Endothelial cell of hepatic sinusoid (primary cell): ENCODE results near the gene LACTBL1.
"Not testable (repeated sequence)": the region's sequence is repeated elsewhere in the genome, so short reads cannot be mapped to it uniquely, and the experiment has no call there.

ENCODE experiments used
- in situ Hi-C: cut with HindIII; loops from 2 replicates; pipeline ENCODE4 v1.10.0; 2017; ENCODE audit warnings: low sequenced_read_pairs

LACTBL1 gene, protein sequence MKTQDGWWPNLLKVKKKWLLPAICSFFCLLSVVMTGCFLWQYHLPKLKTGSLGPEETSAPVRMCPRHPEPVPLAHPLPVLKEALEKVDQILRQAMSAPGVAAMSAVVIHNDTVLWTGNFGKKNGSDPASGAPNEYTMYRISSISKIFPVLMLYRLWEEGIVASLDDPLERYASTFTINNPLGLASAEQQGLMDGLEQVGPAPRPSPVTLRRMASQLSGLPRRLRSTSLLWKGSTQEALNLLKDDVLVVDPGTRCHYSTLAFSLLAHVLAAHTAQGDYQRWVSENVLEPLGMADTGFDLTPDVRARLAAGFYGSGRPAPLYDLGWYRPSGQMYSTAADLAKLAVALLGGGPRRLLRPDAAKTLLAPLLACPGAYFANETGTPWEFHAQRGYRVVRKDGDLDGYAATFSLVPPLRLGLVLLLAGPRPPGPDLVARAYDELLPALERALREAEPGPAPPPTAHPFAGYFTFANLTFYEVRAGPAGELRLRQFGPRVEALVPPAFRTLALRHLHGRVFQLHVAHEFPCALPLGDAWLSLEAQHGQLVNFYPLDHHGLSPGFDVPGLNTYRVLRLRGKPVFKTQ

DNA sequence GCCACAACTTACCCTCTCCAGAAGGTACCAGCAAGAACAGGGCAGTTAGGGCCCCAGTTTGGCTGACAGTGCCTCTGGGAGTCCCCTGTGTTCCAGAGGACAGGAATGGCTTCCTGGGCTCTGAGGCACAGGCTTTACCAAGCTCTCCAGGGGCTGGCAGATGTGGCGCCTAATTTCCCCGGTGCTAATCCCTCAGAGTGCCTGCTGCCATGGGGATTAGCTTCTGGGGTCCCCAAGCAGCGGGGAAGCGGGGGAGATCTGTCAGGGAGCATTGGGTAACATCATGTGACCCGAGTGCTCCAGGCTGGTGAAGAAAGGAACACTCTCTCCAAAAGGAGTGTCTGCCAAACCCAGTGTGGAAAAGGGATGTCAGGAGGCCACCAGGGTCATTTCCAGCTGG lies at the start of gene LACTBL1:
Gene LACTBL1 (minus strand): TSS at position 107 of the 400 bp plus-strand sequence. CDS start 550 bp downstream, outside the sequence.
- in situ Hi-C loops, result no loop called here

DNA sequence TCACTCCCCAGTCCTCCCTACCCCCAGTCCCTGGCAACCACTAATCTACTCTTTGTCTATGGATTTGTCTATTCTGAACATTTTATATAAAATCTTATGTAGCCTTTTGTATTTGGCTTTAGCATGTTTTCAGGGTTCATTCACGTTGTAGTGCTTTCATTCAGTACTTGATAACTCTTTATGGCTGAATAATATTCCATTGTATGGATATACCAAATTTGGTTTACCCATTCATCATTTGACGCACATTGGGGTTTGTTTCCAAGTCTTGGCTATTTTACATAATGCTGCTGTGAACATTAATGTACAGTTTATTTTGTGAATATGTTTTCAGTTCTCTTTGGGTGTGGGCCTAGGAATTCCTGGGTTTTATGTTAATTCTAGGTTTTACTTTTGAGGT lies 49.2 kb upstream of the LACTBL1 start:
- in situ Hi-C loops, result no loop called here

DNA sequence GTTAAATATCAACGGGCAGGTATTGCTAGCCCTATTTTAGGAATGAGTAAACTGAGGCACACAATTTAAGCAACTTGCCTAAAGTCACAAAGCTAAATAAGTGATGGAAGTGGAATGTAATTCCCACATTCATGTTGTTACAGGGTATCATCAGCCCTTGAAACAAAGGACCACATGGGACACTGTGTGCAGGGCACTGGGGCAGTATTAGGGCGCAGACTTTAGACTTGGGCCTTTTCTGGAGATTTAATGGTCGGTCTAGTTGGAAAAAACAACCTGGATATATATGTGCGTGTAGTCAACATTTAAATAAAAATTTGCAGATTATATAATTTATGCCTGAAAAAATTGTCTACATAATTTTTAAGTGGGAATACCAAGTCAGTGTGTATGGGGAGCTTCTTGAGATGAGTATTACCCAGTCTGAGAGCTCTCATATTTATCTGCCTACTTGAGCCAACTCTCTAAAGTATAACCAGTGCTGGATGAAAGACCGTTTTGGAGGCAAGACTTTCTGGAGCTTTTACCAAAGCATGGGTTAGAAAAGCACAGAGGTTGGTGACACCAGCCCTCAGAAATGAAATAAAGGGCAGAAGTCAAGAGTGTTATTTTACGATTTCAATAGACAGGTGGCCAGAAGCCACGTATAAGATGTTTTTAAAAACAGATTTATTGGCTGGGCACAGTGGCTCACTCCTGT lies 48.2 kb upstream of the LACTBL1 start:
- in situ Hi-C loops, result no loop called here

DNA sequence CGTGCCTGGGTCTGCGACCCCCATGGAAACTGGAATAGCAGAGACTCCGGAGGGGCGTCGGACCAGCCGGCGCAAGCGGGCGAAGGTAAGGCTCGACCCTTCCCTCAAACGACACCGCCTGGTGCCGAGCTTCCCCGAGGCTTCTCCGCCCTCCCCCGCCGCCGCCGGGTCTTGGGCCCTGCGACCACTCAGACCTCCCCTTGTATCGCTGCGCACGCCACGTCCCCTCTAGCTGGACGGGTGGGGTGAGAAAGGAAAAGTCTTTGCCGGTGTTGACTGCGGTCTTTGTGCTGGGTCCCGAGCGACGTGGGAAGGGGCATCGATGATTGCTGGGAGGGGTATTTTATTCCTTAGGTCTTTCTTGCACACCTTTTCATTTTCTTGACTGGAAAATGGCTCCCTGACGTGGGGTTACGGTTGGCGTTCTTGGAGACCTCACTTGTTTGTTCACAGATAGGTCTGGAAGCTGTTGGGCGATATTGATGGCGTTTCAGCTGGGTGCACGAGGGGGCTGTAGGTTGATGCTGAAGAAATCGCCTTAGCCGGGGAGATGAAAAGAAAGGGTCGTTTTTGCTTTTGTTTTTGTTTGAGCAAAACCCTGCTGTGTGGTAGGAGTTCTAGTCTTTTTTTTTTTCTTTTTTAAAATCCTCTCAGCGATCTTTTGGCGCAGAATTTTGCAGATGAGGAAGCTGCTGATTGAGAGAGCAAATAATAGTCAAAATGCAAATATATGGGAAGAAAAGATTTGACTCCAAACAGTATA lies 47.4 kb upstream of the LACTBL1 start:
- in situ Hi-C loops, result no loop called here

DNA sequence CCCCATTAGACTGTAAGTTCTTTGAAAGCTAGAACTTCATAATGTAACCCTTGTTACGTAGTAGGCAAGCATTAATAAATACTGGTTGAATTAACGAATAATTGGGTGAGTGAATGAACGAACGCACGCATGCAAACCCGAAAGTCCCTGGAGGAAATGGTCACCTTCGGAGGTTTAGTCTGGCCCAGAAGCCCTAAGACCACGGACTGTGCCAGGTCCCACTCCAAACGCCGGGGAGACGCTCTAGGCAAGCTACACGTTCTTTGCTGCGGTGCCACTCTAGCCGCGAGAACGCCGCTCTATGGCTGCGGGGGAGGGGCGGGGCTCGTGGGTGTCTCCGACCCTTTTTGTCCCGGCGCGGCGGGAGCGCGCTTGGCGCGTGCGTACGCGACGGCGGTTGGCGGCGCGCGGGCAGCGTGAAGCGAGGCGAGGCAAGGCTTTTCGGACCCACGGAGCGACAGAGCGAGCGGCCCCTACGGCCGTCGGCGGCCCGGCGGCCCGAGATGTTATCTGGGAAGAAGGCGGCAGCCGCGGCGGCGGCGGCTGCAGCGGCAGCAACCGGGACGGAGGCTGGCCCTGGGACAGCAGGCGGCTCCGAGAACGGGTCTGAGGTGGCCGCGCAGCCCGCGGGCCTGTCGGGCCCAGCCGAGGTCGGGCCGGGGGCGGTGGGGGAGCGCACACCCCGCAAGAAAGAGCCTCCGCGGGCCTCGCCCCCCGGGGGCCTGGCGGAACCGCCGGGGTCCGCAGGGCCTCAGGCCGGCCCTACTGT lies 46.6 kb upstream of the LACTBL1 start, which contains the start of gene KDM1A:
Gene KDM1A (plus strand): TSS at position 375 of the 769 bp plus-strand sequence. CDS start 129 bp downstream, at position 504.
- in situ Hi-C loops, result no loop called here

DNA sequence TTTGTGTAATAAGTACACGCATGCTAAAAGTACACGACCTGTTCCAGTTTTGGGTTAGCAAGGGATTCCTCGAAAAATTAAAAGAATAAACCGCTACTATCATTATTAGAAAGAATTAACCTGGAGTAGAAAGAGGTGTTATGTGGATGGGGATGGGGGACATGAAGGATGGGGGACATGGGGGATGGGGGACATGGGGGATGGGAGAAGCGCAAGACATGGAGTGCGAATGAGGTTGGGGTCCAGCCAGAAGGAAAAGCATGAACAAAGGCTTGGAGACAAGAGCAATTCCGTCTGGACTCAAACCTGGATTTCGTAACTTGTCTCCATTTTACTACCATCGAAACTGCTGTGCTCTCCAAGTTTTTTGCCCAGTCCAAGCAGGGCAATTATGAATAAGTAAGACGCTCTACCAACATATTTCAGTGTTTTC lies 46.0 kb upstream of the LACTBL1 start:
- in situ Hi-C loops, result no loop called here

DNA sequence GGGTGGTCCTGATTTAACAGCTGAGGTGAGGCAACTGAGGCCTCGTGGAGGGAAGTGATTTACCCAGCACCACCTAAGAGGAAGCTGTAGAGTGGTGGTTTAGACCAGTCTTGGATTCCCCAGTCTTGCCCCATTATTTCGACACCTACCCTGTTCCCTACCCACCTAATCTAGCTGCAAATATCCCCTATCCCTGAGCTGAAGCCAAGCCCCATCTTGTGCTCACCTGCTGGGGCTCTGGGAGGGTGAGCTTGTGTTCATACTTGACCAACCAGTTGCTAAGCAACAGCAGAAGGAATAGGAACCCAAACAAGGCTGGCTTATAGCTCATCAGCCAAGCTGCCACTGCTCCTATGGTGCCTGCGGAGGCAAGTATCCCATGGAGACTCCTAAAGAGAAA lies 41.0 kb upstream of the LACTBL1 start:
- in situ Hi-C loops, result no loop called here

DNA sequence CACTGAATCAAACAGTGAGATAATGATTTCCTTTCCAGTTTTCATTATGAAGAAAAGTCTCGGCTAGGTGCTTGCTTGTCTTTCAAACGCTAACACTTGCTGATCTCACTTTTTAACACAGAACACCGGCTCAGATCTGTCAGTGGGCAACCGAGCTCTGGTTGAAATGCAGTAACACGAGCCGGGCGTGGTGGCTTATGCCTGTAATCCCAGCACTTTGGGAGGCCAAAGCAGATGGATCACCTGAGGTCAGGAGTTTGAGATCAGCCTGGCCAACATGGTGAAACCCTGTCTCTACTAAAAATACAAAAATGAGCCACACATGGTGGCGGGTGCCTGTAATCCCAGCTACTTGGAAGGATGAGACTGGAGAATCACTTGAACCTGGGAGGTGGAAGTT lies 37.4 kb upstream of the LACTBL1 start:
- in situ Hi-C loops, result not testable (repeated sequence)

DNA sequence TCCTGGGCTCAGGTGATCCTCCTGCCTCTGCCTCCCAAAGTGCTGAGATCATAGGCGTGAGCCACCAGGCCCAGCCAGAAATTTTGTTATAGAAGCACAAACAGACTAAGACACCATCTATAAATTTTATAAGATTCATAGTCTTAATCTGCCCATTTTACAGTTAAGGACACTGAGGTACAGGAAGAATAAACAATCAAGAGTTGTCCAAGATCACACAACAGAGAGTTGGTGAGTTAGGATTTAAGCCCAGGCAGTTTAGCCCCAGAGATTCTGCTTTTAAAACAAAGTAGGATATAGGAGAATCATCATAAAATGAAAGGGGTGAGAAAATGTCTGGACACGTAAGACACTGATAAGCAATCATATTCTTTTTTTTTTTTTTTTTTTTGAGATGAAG lies 36.2 kb upstream of the LACTBL1 start:
- in situ Hi-C loops, result no loop called here

DNA sequence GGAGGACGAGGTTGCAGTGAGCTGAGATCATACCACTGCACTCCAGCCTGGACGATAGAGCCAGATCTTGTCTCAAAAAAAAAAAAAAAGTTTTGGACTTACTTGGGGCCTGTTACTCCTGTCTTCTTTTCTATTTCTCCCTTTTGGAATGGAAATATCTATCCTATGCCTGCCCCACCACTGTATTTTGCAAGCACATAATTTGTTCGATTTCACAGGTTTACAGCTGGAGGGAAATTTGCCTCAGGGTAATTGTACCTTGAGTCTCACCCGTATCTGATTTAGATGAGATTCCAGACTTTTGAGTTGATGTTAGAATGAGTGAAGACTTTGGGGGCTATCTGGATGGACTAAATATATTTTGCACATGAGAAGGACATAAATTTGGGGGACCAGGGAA lies 34.4 kb upstream of the LACTBL1 start:
- in situ Hi-C loops, result no loop called here

DNA sequence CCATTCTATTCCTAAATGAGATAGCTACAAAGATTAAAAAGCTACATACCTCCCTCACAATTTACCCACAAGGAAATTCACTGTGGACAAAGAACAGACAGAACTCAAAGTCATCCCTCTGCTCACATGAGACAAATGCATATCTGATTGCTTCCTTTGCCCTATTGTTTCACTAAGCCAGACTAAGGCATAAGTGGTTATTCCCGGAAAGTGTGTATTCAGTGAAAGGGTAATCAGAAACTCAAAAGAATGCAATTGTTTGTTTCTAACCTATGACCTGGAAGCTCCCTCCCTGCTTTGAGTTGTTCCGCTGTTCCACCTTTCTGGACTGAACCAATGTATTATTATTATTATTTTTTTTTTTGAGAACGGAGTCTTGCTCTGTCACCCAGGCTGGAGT lies 32.1 kb upstream of the LACTBL1 start:
- in situ Hi-C loops, result not testable (repeated sequence)

DNA sequence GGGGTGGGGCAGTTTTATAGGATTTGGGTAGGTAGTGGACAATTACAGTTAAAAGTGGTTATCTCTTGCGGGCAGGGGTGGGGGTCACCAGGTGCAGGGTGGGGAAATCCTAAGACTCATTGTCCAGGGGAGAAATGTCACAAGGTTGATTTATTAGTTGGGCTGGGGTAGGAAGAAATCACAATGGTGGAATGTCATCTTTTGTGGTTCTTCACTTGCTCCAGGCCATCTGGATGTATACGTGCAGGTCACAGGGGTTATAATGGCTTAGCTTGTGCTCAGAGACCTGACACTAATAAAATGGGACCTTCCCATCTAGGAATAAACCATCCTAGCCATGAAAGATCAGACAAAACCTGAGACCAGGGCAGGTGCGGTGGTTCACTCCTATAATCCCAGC lies 31.4 kb upstream of the LACTBL1 start:
- in situ Hi-C loops, result no loop called here

DNA sequence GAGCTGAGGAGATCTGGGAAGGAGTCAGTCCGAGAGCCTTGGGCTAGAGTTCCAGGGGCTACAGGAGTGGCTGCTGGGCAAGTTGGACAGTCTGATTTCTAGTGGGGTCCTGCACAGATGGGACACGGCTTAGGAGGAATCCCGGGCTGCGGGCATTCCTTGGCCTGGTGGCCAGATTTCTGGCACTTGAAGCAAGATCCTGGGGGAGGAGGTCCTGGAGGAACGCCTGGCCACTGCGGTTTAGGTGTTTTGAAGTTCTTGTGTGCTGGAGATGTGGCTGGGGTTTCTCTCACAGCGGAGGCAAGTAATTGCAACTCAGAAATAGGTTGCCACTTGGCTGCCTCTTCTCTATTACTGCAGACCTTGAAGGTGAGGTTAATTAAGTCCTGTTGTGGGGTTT lies 29.6 kb upstream of the LACTBL1 start:
- in situ Hi-C loops, result not testable (repeated sequence)

DNA sequence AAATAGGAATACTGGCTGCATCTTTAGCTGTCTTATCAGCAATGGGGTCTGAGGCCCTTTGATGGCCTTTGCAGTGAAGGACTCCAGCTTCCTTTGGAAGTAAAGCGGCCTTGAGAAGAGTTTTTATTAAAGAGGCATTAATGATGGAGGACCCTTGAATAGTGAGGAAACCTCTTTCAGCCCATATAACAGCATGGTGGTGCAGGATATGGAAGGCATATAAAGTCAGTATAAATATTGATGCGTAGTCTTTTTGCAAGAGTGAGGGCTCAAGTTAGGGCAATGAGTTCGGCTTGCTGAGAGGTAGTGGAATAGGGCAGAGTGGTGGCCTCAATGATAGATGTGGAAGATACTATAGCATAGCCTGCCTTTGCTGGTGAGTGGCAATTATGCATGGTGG lies 27.5 kb upstream of the LACTBL1 start:
- in situ Hi-C loops, result not testable (repeated sequence)

DNA sequence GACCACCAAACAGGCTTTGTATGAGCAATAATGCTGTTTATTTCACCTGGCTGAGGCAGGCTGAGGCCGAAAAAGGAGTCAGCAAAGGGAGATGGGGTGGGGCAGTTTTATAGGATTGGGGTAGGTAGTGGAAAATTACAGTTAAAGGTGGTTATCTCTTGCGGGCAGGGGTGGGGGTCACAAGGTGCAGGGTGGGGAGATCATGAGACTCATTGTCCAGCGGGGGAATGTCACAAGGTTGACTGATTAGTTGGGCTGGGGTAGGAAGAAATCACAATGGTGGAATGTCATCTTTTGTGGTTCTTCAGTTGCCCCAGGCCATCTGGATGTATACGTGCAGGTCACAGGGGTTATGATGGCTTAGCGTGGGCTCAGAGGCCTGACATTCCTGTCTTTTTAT lies 24.9 kb upstream of the LACTBL1 start:
- in situ Hi-C loops, result loop anchor here (5.0 kb wide), 1 partner anchor 35 kb away; no protein-coding TSS in a partner anchor

DNA sequence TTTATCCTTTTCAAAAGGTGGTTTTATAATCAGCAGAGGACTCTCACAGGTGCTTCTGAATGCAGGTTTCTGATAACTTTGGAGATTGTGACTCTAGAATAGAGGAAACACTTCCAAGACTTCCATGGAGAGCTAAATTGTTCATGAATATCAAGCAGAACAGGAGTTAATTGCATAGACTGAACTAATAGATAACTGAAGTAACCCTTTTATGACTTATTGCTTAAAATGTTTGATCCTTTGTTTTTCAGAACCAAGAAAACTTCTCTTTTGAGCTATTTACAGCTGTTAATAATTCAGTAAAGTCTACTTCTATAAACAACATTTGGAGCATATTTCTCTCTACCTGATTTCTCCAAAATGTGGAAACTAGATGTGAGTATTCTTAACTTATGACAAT lies 23.1 kb upstream of the LACTBL1 start:
- in situ Hi-C loops, result loop anchor here (5.0 kb wide), 1 partner anchor 37 kb away; no protein-coding TSS in a partner anchor

DNA sequence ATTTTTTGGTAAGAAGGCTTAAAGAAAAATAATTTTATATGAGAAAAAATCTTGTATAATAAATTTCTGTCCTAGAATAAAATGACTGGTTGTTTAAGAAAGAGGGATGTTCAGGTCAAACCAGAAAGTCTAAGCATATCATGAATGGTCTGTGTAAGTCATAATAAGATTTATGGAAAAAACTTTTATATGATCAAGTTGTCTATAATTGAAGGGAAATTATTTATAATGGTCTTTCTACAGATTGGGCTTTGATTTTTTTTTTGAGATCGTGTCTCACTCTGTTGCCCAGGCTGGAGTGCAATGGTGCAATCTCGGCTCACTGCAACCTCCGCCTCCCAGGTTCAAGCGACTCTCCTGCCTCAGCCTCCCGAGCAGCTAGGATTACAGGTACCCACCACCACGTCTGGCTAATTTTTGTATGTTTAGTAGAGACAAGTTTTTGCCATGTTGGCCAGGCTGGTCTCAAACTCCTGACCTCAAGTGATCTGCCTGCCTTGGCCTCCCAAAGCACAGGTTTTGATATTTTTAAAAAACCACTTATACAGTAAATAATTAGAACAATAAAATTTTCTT lies 20.6 kb upstream of the LACTBL1 start:
- in situ Hi-C loops, result not testable (repeated sequence)

DNA sequence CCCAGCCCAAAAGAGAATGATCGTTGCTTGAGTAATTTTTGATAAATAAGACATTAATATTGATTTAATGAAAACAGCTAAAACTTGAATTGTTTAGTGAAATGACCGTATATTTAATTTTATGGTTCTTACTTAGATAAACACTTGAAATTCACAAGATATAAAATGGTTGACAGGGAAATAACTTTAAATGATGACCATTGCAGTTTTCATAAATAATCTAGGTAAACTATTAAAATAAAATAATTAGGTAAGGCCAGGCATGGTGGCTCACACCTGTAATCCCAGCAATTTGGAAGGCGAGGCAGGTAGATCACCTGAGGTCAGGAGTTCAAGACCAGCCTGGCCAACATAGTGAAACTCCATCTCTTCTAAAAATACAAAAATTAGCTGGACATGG lies 19.7 kb upstream of the LACTBL1 start:
- in situ Hi-C loops, result not testable (repeated sequence)

DNA sequence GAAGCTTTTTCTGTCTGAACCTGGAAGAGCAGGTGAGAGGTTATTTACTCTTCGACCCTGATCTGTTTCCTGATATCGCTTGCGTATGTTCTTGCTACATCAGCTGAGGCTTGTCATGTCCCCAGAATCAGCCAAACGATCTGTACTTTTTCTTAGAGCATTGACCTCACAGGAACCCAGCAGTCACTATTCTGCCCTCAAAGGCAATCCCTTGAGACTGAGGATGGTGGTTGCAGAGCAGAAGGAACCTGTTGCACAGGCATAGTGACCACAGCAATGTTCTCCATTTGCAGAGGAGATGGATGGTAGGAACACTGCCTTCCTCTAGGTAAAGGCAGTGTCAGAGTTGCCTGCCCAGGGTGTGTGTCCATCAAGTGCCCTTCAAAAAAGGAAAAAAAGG lies 11.3 kb upstream of the LACTBL1 start:
- in situ Hi-C loops, result loop anchor here (5.0 kb wide), 2 partner anchors 198 to 278 kb away; no protein-coding TSS in a partner anchor

DNA sequence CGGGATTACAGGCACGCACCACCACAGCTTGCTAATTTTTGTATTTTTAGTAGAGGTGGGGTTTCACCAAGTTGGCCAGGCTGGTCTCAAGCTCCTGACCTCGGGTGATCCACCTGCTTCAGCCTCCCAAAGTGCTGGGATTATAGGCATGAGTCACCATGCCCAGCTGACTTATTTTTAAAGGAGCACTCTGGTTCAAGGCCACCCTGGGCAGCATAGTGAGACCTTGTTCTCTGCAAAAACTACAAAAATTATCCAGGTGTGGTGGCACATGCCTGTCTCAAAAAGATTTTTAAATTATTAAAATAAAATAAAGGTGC lies 7.8 kb upstream of the LACTBL1 start:
- in situ Hi-C loops, result loop anchor here (5.0 kb wide), 2 partner anchors 202 to 282 kb away; no protein-coding TSS in a partner anchor
